H9 (cell line): Measurements from ENCODE around the gene HMSD. TPM values are rescaled to one million over a fixed set of nuclear protein-coding genes. Genes with fewer than 3 reads are reported as not detected.
A peak's percentile ranks its signal among the peaks of the same experiment; 100 is the strongest.

Source experiments
- DNase-seq: peaks from one replicate; pipeline ENCODE4 v3.0.0-alpha.2; 2017
- H2AFZ ChIP-seq: one replicate; pipeline ENCODE4 v1.6.1; 2013; ENCODE audit warnings: mild to moderate bottlenecking, low read length, control low read depth, moderate library complexity
- H2AK5ac ChIP-seq: 2 replicates; pipeline ENCODE4 v1.6.1; 2013; ENCODE audit warnings: low read length, control low read depth, mixed read lengths; ENCODE audit not compliant: insufficient read length
- H2BK120ac ChIP-seq: one replicate; pipeline ENCODE4 v1.6.1; 2013; ENCODE audit warnings: low read depth, mild to moderate bottlenecking, low read length, control low read depth, inconsistent platforms; ENCODE audit not compliant: poor library complexity, severe bottlenecking
- H2BK12ac ChIP-seq: 2 replicates; pipeline ENCODE4 v1.6.1; 2013; ENCODE audit warnings: low read length, control low read depth, mixed read lengths, low read depth; ENCODE audit not compliant: insufficient read length
- H2BK15ac ChIP-seq: 2 replicates; pipeline ENCODE4 v1.6.1; 2013; ENCODE audit warnings: low read depth, low read length, control low read depth
- H2BK20ac ChIP-seq: one replicate; pipeline ENCODE4 v1.6.1; 2013; ENCODE audit warnings: low read depth, mild to moderate bottlenecking, low read length, control low read depth, inconsistent platforms; ENCODE audit not compliant: poor library complexity, severe bottlenecking
- H2BK5ac ChIP-seq: 2 replicates; pipeline ENCODE4 v1.6.1; 2013; ENCODE audit warnings: low read length, control low read depth, mixed read lengths; ENCODE audit not compliant: insufficient read length
- H3K14ac ChIP-seq: 2 replicates; pipeline ENCODE4 v1.6.1; 2013; ENCODE audit warnings: low read length, control low read depth; ENCODE audit not compliant: insufficient read depth
- H3K18ac ChIP-seq: 2 replicates; pipeline ENCODE4 v1.6.1; 2013; ENCODE audit warnings: low read depth, mild to moderate bottlenecking, mixed read lengths, low read length, control low read depth; ENCODE audit not compliant: insufficient read length
- H3K23ac ChIP-seq: 2 replicates; pipeline ENCODE4 v1.6.1; 2013; ENCODE audit warnings: low read length, control low read depth, mixed read lengths, low read depth; ENCODE audit not compliant: insufficient read length
- H3K23me2 ChIP-seq: 2 replicates; pipeline ENCODE4 v1.6.1; 2013; ENCODE audit warnings: low read depth, mild to moderate bottlenecking, mixed read lengths, low read length, control low read depth; ENCODE audit not compliant: insufficient read length, poor library complexity, severe bottlenecking
- H3K27ac ChIP-seq: 2 replicates; pipeline ENCODE4 v1.5.1; 2013; ENCODE audit warnings: low read length, control low read depth, mixed read lengths, low read depth; ENCODE audit not compliant: insufficient read length
- H3K27me3 ChIP-seq: 2 replicates; pipeline ENCODE4 v1.6.1; 2013; ENCODE audit warnings: low read length, control low read depth, inconsistent platforms; ENCODE audit not compliant: insufficient read depth
- H3K4ac ChIP-seq: 2 replicates; pipeline ENCODE4 v1.6.1; 2013; ENCODE audit warnings: low read depth, mild to moderate bottlenecking, control low read depth, inconsistent platforms, low read length, moderate library complexity
- H3K4me1 ChIP-seq: 2 replicates; pipeline ENCODE4 v1.6.1; 2013; ENCODE audit warnings: low read length, control low read depth, inconsistent platforms; ENCODE audit not compliant: insufficient read depth
- H3K4me2 ChIP-seq: 2 replicates; pipeline ENCODE4 v1.6.1; 2013; ENCODE audit warnings: low read length, control low read depth, mixed read lengths; ENCODE audit not compliant: insufficient read length, insufficient read depth
- H3K56ac ChIP-seq: 2 replicates; pipeline ENCODE4 v1.6.1; 2013; ENCODE audit warnings: low read depth, mild to moderate bottlenecking, mixed read lengths, low read length, control low read depth; ENCODE audit not compliant: insufficient read length
- H3K79me1 ChIP-seq: 2 replicates; pipeline ENCODE4 v1.6.1; 2013; ENCODE audit warnings: low read depth, mild to moderate bottlenecking, moderate library complexity, low read length, control low read depth, inconsistent platforms; ENCODE audit not compliant: insufficient read depth, poor library complexity, severe bottlenecking
- H3K79me2 ChIP-seq: 2 replicates; pipeline ENCODE4 v1.6.1; 2013; ENCODE audit warnings: low read length, control low read depth, inconsistent platforms; ENCODE audit not compliant: insufficient read depth
- H3K9ac ChIP-seq: 2 replicates; pipeline ENCODE4 v1.6.1; 2013; ENCODE audit warnings: low read length, control low read depth, mixed read lengths; ENCODE audit not compliant: insufficient read length; ENCODE audit errors: extremely low read depth
- H3K9me3 ChIP-seq: one replicate; pipeline ENCODE4 v1.6.1; 2013; ENCODE audit warnings: low read depth, low read length, inconsistent platforms; ENCODE audit not compliant: control insufficient read depth
- H3T11ph ChIP-seq: one replicate; pipeline ENCODE4 v1.6.1; 2013; ENCODE audit warnings: mild to moderate bottlenecking, low read length, control low read depth, inconsistent platforms
- H4K20me1 ChIP-seq: one replicate; pipeline ENCODE4 v1.6.1; 2013; ENCODE audit not compliant: control insufficient read depth, insufficient read length, insufficient read depth
- H4K5ac ChIP-seq: 2 replicates; pipeline ENCODE4 v1.6.1; 2013; ENCODE audit warnings: low read depth, mild to moderate bottlenecking, mixed read lengths, low read length, control low read depth; ENCODE audit not compliant: insufficient read length
- H4K8ac ChIP-seq: replicated peaks from 2 replicates; pipeline ENCODE4 v1.6.1; 2013; ENCODE audit warnings: low read length, control low read depth, mixed read lengths, low read depth; ENCODE audit not compliant: insufficient read length
- H4K91ac ChIP-seq: 2 replicates; pipeline ENCODE4 v1.6.1; 2013; ENCODE audit warnings: low read depth, mild to moderate bottlenecking, moderate library complexity, mixed read lengths, low read length, control low read depth; ENCODE audit not compliant: insufficient read length
- H3K27ac Mint-ChIP-seq, 3 experiments: 2 replicates in 2 of 3; 3 replicates in 1 of 3; pipeline ENCODE4 v1.8.0; 2020 to 2021; ENCODE audit warnings: mixed read lengths in 3 of 3, mild to moderate bottlenecking in 1 of 3, moderate library complexity in 1 of 3
- H3K27me3 Mint-ChIP-seq: 2 replicates; pipeline ENCODE4 v1.8.0; 2021; ENCODE audit warnings: low read depth, mild to moderate bottlenecking, moderate library complexity, mixed read lengths
- H3K36me3 Mint-ChIP-seq, 3 experiments: 2 replicates in 2 of 3; 3 replicates in 1 of 3; pipeline ENCODE4 v1.8.0; 2020 to 2021; ENCODE audit warnings: low read depth in 3 of 3, mixed read lengths in 3 of 3; ENCODE audit not compliant: insufficient read depth in 1 of 3
- H3K4me1 Mint-ChIP-seq, 2 experiments: 2 replicates each; pipeline ENCODE4 v1.8.0; 2020; ENCODE audit warnings: mixed read lengths in 2 of 2
- H3K4me3 Mint-ChIP-seq, 2 experiments: 2 replicates in 1 of 2; 3 replicates in 1 of 2; pipeline ENCODE4 v1.8.0; 2020 to 2021; ENCODE audit warnings: mild to moderate bottlenecking in 2 of 2, mixed read lengths in 2 of 2, moderate library complexity in 1 of 2
- H3K9me3 Mint-ChIP-seq, 2 experiments: 2 replicates in 1 of 2; 3 replicates in 1 of 2; pipeline ENCODE4 v1.8.0; 2020; ENCODE audit warnings: mild to moderate bottlenecking in 2 of 2, mixed read lengths in 2 of 2, moderate library complexity in 1 of 2
- CTCF ChIP-seq: fragments of 200-600 bp; sonication (generic); conservative IDR thresholded peaks from 3 replicates; pipeline ENCODE4 v1.8.0; 2021; ENCODE audit warnings: antibody characterized with exemption, mild to moderate bottlenecking
- WGBS: extraction: QIAGEN DNeasy Blood & Tissue Kit; methylation state at CpG from one replicate; pipeline ENCODE4 v1.1.7; 2013; ENCODE audit warnings: missing lambda C conversion rate, low lambda C conversion rate, mixed read lengths; ENCODE audit not compliant: insufficient read length; ENCODE audit errors: extremely low coverage; 5-methylcytosine and 5-hydroxymethylcytosine counted together
- total RNA-seq: library from RNA; stranded (reverse); gene quantifications from 2 replicates; pipeline ENCODE4 v1.2.1, GENCODE V29; 2021

The HMSD gene
- total RNA-seq, 1 experiment from 2014 or later, result 6.6 TPM

GRCh38 chr18:63974991-63975390, 25.9 kb downstream of the HMSD start:
- Mint-ChIP-seq H3K4me3 (no peak overlapping the region), H3K27me3 (peaks cover 76% of the 10 kb centered on the region), H3K9me3 (no peaks in the 10 kb centered on the region), H3K27ac (no peak overlapping the region), H3K36me3 (no peaks in the 10 kb centered on the region), H3K4me1 (peaks cover 12 to 24% of the 10 kb centered on the region in 2 experiments)
- H4K20me1 ChIP-seq, result no peaks in the 10 kb centered on the region
- no peak overlapping the region for H4K91ac ChIP-seq
- H3K9ac ChIP-seq, result no peak overlapping the region
- WGBS, result no CpG with 5 or more reads among the region's 2 CpGs
- H3K27ac ChIP-seq, result no peak overlapping the region
- H3K79me2 ChIP-seq, result no peaks in the 10 kb centered on the region
- H3K4ac ChIP-seq, result no peak overlapping the region
- DNase-seq, result no peak
- TF ChIP-seq CTCF, result peak; percentile 42
- peaks cover 4% of the 10 kb centered on the region; the same call in 1 of the 2 replicates for H3K4me1 ChIP-seq
- no peaks in the 10 kb centered on the region for H3K79me1 ChIP-seq
- no peak overlapping the region for H4K5ac ChIP-seq
- no peak overlapping the region for H2BK12ac ChIP-seq
- H3K23ac ChIP-seq, result no peak overlapping the region
- H3K4me2 ChIP-seq, result no peak overlapping the region
- no peak overlapping the region for H2AFZ ChIP-seq
- H3K27me3 ChIP-seq, result peaks cover 34% of the 10 kb centered on the region
- no peak overlapping the region for H3K56ac ChIP-seq
- H2AK5ac ChIP-seq, result no peak overlapping the region
- H2BK15ac ChIP-seq, result no peak overlapping the region
- no peak overlapping the region for H4K8ac ChIP-seq
- no peak overlapping the region for H3T11ph ChIP-seq
- H2BK120ac ChIP-seq, result no peak overlapping the region
- no peak overlapping the region for H2BK20ac ChIP-seq
- no peak overlapping the region for H3K14ac ChIP-seq
- H3K9me3 ChIP-seq, result no peaks in the 10 kb centered on the region
- peaks cover 8% of the 10 kb centered on the region for H3K23me2 ChIP-seq
- H3K18ac ChIP-seq, result no peak overlapping the region
- no peak overlapping the region for H2BK5ac ChIP-seq
